CMK (cell line): Measurements from ENCODE around the gene SOCS3.

Experiments used
- DNase-seq: peaks from one replicate; pipeline ENCODE4 v3.0.0-alpha.2; 2010; ENCODE audit warnings: low read depth

The SOCS3 gene, protein sequence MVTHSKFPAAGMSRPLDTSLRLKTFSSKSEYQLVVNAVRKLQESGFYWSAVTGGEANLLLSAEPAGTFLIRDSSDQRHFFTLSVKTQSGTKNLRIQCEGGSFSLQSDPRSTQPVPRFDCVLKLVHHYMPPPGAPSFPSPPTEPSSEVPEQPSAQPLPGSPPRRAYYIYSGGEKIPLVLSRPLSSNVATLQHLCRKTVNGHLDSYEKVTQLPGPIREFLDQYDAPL

DNA sequence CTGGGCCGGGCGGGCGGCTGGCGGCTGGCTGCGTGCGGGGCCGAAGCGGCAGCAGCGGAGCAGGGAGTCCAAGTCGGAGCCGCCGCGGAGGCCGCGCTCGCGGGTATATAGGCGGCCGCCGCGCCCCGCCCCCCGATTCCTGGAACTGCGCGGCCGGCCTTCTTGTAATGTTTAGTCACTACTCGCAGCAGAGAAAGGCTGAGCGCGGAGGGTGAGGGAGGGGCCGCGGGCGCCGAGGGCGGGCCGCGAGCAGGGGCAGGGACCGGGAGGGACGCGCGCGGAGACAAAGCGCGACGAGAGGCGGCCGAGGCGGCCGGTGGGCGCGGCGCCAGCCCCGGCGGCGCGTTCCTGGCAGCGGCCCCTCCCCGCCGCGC is at the start of gene SOCS3:
Gene SOCS3 (minus strand): TSS at position 81 of the 374 bp plus-strand sequence. CDS start 982 bp downstream, outside the sequence.
- peak; percentile 76 for DNase-seq

- DNase-seq = no peak
Observed at GRCh38 chr17:78409191-78409928, 49.5 kb upstream of the SOCS3 start.

GRCh38 chr17:78408476-78409050 is 48.7 kb upstream of the SOCS3 start:
- no peak for DNase-seq

- DNase-seq = no peak
Observed at GRCh38 chr17:78407387-78408000, 47.6 kb upstream of the SOCS3 start.

DNA sequence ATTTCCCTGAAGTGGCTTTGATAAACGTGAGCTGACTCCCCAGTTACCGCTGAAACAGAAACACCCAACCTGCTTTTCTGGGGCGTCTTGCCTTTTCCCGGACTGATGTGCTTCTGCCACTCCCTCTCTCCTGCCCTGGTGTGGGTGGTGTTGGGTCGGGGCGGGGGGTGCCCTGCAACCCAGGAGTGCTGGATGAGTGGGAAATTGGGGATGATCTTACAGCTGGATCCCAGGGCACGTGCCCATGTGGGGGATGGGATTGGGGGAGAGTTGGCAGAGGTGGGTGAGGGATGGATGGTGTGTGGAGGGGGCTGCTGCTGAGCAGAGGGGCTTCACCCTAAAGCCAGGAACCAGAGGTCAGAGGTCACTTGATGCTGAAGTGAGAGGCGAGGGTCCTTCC is 47.0 kb upstream of the SOCS3 start:
- no peak for DNase-seq

DNA sequence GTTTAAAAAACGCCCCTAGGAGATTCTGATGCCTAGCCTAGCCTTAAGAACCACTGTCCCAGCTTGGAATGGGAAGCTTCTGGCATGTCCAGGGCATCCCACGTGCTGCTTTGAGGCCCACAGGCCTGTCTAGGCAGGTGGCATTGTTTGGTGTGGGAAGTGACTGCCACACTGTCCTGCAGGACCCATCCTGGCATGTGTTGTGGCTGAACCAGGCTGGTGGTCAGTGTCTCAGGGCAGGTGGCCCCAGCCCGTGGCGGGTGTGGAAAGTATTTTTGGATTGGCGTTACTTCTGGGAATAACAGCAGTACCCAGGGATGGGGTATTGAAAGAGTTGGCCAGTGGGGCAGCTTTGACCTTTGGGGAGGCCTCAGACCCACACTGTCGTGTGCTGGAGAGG is 46.5 kb upstream of the SOCS3 start:
- DNase-seq = no peak

DNA sequence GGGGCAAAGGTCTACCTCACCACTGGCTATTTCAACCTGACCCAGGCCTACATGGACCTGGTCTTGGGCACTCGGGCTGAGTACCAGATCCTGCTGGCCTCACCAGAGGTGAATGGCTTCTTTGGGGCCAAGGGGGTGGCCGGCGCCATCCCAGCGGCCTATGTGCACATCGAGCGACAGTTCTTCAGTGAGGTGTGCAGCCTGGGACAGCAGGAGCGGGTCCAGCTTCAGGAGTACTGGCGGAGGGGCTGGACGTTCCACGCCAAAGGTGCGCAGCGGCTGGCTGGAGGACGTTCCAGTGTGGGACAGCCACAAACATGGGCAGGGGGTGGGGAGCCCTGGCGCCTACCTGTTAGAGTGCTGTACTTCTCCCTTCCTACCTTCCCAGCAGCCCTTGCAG is 43.9 kb upstream of the SOCS3 start:
- no peak for DNase-seq

DNA sequence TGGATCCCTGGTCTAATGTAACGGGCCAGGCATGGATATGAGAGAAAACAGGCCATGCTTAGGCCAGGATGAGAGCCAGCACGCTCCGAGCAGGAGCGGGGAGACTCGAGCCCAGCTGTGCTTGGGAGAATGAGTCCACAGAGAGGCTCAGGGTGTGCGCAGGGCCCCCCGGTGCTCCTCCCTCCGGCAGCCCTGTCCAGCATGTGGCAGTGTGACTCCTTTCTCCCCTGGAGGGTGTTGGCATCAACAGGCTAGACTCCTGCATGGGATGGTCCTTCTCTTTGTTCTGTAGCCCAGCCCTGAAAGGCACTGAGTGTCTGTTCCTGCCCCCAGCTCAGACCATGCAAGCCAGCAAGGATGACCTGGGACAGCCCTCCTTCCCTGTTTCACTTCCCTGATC is 42.0 kb upstream of the SOCS3 start:
- no peak for DNase-seq

DNA sequence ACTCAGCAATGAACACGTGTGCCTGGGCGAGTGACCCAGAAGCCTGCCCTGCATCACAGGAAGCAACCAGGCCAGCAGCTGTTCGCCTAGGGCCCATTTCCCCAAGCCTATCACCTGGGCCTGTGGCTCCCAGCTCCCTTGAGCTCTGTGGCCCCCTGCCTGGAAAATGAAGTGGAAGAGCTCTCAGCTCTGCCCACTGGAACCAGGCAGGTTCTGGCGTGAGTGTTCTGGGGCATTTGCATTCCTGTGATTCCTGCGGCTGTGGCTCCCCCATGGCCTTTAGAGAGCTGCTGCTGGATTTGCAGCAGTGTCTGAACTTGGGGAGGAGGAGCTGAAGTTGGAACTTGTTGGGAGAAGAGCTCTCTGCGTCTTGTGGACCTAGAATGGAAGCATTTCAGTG is 41.4 kb upstream of the SOCS3 start:
- no peak for DNase-seq

GRCh38 chr17:78400581-78401240 is 40.8 kb upstream of the SOCS3 start:
- DNase-seq = no peak

DNA sequence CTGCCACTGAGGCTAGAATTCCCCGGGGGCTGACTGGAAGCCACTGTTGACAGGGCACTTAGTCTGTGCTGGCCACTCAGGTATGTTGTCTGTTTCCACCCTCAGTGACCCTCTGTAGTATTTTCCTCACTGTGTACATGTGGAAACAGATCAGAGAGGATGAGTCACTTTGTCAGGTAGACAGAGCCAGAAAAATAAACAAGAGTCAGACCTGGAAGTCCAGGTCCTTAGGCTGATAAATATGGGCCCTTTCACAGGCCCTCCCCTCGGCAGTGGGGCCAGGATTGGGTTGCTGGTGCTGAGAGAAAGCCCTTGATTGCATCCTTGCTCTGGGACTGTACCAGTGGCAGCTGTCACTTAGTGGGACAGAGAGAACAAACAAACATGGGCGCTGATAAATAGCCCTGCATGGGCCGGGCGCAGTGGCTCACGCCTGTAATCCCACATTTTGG is 39.8 kb upstream of the SOCS3 start:
- no peak for DNase-seq

DNA sequence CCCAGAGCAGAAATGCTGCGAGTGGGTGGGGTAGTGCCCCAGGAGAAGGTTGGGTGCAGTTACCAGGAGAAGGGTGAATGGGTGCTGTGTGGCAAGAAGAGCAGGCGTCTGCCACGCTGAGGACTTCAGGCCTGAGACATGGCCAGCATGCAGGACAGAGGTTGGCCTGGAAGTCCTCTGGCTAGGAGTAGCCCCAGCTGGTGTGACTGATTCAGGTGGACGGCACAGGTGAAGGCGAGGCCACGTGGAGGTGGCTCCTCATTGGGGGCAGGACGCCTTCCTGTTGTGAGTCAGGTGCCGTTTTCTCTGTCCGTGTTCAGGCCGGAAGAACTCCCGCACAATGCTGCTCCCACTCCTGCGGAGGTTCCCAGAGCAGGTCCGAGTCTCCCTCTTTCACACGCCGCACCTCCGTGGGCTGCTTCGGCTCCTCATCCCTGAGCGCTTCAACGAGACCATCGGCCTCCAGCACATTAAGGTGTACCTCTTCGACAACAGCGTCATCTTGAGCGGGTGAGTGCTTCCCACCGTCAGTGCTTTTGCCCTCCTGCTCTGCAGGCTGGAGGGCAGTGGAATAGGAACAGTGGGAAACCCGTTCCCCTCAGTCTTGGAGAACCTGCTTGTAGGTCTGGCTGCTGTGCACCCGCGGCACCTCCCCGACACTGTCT is 39.3 kb upstream of the SOCS3 start:
- DNase-seq = no peak

DNA sequence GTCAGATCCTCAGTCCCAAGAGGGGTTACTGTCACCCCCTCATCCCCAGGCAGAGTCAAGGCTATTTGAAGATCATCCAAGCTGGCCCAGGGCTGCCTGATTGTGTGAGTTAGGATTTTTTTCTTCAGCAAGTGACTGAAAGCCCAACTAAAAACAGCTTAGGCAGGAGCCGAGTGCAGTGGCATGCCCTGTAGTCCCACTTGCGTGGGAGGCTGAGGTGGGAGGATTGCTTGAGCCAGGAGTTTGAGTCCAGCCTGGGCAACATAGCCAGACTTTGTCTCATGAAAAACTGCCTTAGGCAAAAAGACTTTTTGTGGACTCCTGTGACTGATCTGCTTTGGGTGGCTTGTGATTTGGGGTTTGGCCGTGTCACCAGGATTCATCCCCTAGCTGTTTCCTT is 38.5 kb upstream of the SOCS3 start:
- DNase-seq = no peak

- DNase-seq = no peak
Observed at GRCh38 chr17:78397681-78398101, 37.8 kb upstream of the SOCS3 start.

DNA sequence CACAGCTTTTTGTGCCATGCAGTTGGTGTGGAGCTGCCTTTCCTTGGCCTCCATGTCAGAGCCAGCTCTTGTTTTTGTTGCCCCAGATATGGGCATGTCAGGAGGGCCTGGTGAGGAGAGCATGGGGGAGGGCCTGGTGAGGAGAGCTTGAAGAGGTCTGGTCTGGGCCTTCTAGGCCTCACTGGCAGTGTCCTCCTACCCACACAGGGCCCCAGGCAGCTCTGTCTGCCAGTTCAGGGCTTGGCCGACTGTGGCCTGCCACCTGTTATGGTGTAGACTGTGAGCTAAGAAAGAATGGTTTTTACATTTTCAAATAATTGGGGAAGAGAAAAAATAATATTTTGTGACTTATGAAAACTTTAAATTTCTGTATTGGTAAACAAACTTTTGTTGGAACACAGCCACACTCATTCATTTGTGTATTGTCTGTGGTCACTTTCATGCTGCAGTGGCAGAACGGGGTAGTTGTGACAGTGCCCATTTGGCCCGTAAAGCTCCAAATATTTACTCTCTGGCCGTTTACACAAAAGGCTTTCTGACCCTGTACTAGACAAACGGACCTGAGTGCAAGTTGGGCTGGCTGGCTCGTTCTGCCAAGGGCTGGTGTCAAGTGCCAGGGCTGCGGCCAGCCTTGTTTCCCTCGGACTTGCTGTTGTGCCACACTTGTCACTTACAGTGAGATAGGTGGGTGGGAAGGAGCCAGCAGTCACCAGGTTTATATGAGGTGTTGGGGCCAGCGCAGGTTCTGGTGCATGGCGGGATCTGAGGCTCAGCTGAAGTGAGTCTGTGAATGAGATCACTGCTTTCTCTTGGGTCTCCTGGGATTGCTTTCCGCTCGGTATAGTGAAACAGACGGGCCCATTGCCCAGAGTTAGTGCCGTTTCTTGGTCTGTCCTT is 36.8 kb upstream of the SOCS3 start:
- DNase-seq = no peak

GRCh38 chr17:78395155-78395554 is 35.3 kb upstream of the SOCS3 start:
- no peak for DNase-seq

DNA sequence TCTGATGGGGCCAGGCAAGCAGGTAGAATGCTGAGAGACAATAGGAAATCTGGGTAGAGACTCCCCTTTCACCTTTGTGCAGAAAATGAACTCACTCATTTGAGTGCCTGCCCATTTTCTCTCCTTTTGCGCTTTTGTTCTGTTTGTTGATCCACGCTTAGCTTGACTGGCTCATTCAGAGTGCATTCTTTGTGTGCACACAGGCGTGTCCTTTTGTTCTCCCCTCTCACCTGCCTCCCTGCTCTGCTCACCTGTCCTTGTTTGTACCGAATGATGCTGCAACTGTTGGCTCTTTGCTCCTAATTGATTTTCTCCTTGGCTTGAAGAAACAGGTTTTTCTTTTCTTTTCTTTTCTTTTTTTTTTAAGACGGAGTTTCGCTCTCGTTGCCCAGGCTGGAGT is 34.3 kb upstream of the SOCS3 start:
- no peak for DNase-seq

GRCh38 chr17:78393575-78393974 is 33.7 kb upstream of the SOCS3 start:
- no peak for DNase-seq

DNA sequence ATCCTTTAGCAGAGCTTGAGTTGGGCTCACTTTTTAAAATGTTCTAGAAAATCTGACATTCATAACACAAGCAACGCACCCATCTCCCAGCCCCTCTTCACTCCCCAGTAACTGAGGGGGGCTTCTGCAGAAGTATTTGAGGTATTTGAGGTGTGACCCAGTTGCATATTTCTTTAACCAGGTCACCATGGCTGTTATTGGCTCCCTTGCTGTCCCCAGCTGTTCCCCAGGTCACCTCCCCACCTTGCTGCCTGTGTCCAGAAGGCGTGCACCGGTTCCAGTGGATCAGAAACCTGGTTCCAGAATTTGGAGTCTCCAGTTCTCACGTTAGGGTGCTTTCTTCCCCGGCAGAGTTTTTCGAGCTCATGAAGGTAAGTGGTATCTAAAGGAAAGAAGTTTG is 32.4 kb upstream of the SOCS3 start:
- no peak for DNase-seq

DNA sequence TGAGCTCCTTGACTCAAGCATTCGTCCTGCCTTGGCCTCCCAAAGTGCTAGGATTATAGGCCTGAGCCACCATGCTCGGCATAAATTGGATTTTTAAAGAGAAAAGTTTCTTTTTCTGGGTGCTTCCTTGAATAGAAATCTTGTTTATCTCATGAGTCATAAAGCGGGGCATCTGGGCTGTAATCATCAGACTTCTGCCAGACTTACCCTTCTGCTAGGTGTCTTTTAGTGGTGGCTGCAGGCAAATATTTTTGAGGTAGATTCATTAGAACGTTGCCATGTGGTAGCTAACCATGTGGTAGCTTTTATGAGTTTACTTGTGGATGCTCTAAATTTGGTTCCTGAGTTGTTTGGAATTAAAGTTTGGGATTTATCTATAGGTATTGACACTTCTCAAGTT is 32.0 kb upstream of the SOCS3 start:
- no peak for DNase-seq

DNA sequence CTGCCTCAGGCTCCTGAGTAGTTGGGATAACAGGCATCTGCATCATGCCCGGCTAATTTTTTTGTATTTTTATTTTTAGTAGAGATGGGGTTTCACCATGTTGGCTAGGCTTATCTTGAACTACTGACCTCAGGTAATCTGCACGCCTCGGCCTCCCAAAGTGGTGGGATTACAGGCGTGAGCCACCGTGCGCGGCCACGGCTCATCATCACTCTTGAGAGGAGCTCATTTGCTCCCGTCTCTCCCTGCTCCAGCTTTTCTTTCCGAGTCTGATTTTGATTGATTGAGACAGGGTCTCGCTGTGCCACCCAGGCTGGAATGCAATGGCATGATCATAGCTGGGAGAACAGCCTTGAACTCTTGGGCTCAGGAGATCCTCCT is 31.2 kb upstream of the SOCS3 start:
- no peak for DNase-seq
